ENCODE measurements around the gene DYRK4.

- no peak for TF ChIP-seq POLR2A (IDR thresholded peaks at IDR 0.05)
- TF ChIP-seq CTCF (IDR thresholded peaks at IDR 0.05) = no peak
Observed at GRCh38 chr12:4535871-4536270, 26.1 kb upstream of the DYRK4 start.
